WTC11 (cell line): ENCODE measurements around the gene EPN2. TPM values are rescaled to one million over a fixed set of nuclear protein-coding genes. Genes with fewer than 3 reads are reported as not detected.

Source experiments
- ATAC-seq: fragments of 200-7000 bp; cut with Tn5 transposase; 2 replicates; pipeline ENCODE4 v1.10.0; 2021; ENCODE audit warnings: mild to moderate bottlenecking, moderate library complexity
- CTCF ChIA-PET: fragments of 300-600 bp; sonication (Branson Sonifier 250); formaldehyde crosslinking; loops from one replicate; lab custom pipeline; 2021; ENCODE audit warnings: antibody characterized with exemption; lab: Charles Lee
- POLR2A ChIA-PET: fragments of 350-600 bp; sonication (Branson Sonifier 250); formaldehyde crosslinking; loops from one replicate; lab custom pipeline; 2021; ENCODE audit warnings: antibody characterized with exemption; lab: Charles Lee
- DNase-seq: peaks from one replicate; pipeline ENCODE4 v3.0.0; 2021; ENCODE audit warnings: low spot score
- H3K27ac Mint-ChIP-seq: 2 replicates; pipeline ENCODE4 v1.8.0; 2021; ENCODE audit warnings: mixed read lengths
- H3K27me3 Mint-ChIP-seq: 2 replicates; pipeline ENCODE4 v1.8.0; 2021; ENCODE audit warnings: low read depth, mild to moderate bottlenecking, moderate library complexity, mixed read lengths
- H3K36me3 Mint-ChIP-seq: 2 replicates; pipeline ENCODE4 v1.8.0; 2021; ENCODE audit warnings: mixed read lengths
- H3K4me1 Mint-ChIP-seq: 2 replicates; pipeline ENCODE4 v1.8.0; 2022; ENCODE audit warnings: mixed read lengths
- H3K4me3 Mint-ChIP-seq: 2 replicates; pipeline ENCODE4 v1.8.0; 2021; ENCODE audit warnings: mild to moderate bottlenecking, moderate library complexity, mixed read lengths
- H3K9me3 Mint-ChIP-seq: 2 replicates; pipeline ENCODE4 v1.8.0; 2021; ENCODE audit warnings: mixed read lengths
- AFF4 ChIP-seq: sonication (generic); formaldehyde crosslinking; IDR thresholded peaks from 2 replicates; pipeline ENCODE4 v1.8.1; 2023; ENCODE audit warnings: mild to moderate bottlenecking, missing genetic modification reagents, borderline replicate concordance
- CDX4 ChIP-seq: fragments of 250-450 bp; sonication (Bioruptor Pico); IDR thresholded peaks from 2 replicates; pipeline ENCODE4 v1.9.0; 2021; ENCODE audit warnings: moderate library complexity, mild to moderate bottlenecking, inconsistent platforms, borderline replicate concordance
- E2F5 ChIP-seq: sonication (generic); formaldehyde crosslinking; IDR thresholded peaks from 2 replicates; pipeline ENCODE4 v1.8.1; 2022; ENCODE audit warnings: mild to moderate bottlenecking, moderate library complexity, missing genetic modification reagents
- GABPB1 ChIP-seq: sonication (generic); formaldehyde crosslinking; IDR thresholded peaks from 2 replicates; pipeline ENCODE4 v1.8.1; 2023; ENCODE audit warnings: mild to moderate bottlenecking, missing genetic modification reagents
- GRHL2 ChIP-seq: fragments of 250-450 bp; sonication (Bioruptor Pico); IDR thresholded peaks from 2 replicates; pipeline ENCODE4 v1.8.0; 2022; ENCODE audit warnings: mild to moderate bottlenecking, moderate library complexity; ENCODE audit not compliant: insufficient replicate concordance, severe bottlenecking
- HMGA2 ChIP-seq: fragments of 250-450 bp; sonication (Bioruptor Pico); IDR thresholded peaks from 2 replicates; pipeline ENCODE4 v1.4.0; 2021; ENCODE audit warnings: mild to moderate bottlenecking, moderate library complexity
- MXD4 ChIP-seq: fragments of 250-450 bp; sonication (Bioruptor Pico); IDR thresholded peaks from 2 replicates; pipeline ENCODE4 v1.8.0; 2021; ENCODE audit warnings: mild to moderate bottlenecking, moderate library complexity, borderline replicate concordance
- MYBL2 ChIP-seq: sonication (generic); formaldehyde crosslinking; IDR thresholded peaks from 2 replicates; pipeline ENCODE4 v1.8.1; 2023; ENCODE audit warnings: mild to moderate bottlenecking, moderate library complexity, missing genetic modification reagents
- NFE2L1 ChIP-seq: sonication (generic); formaldehyde crosslinking; IDR thresholded peaks from 2 replicates; pipeline ENCODE4 v1.8.1; 2023; ENCODE audit warnings: missing genetic modification reagents
- SP1 ChIP-seq: sonication (generic); formaldehyde crosslinking; conservative IDR thresholded peaks from 2 replicates; pipeline ENCODE4 v1.8.1; 2022; ENCODE audit warnings: missing genetic modification reagents
- TEAD1 ChIP-seq: sonication (generic); formaldehyde crosslinking; IDR thresholded peaks from 2 replicates; pipeline ENCODE4 v1.8.0; 2022; ENCODE audit warnings: mild to moderate bottlenecking, missing genetic modification reagents
- TP53 ChIP-seq: sonication (generic); formaldehyde crosslinking; IDR thresholded peaks from 2 replicates; pipeline ENCODE4 v1.8.1; 2023; ENCODE audit warnings: mild to moderate bottlenecking, missing genetic modification reagents
- ZNF232 ChIP-seq: sonication (generic); formaldehyde crosslinking; IDR thresholded peaks from 2 replicates; pipeline ENCODE4 v1.8.0; 2022; ENCODE audit warnings: mild to moderate bottlenecking, missing genetic modification reagents
- ZNF416 ChIP-seq: fragments of 250-450 bp; sonication (Bioruptor Pico); IDR thresholded peaks from 2 replicates; pipeline ENCODE4 v1.9.0; 2021; ENCODE audit warnings: mild to moderate bottlenecking, inconsistent platforms
- total RNA-seq: library from RNA; stranded (reverse); gene quantifications from 3 replicates; pipeline ENCODE4 v1.2.3, GENCODE V29; 2021
- TF ChIP-seq, protein P1 (sequence below): sonication (generic); formaldehyde crosslinking; IDR thresholded peaks from 2 replicates; pipeline ENCODE4 v1.8.0; 2023; ENCODE audit warnings: missing genetic modification reagents, mild to moderate bottlenecking, borderline replicate concordance
- TF ChIP-seq, protein P2 (sequence below): fragments of 250-450 bp; sonication (Bioruptor Pico); IDR thresholded peaks from 2 replicates; pipeline ENCODE4 v1.9.0; 2021; ENCODE audit warnings: mild to moderate bottlenecking
- TF ChIP-seq, protein P3 (sequence below): fragments of 250-450 bp; sonication (Bioruptor Pico); IDR thresholded peaks from 2 replicates; pipeline ENCODE4 v1.9.0; 2021; ENCODE audit warnings: mild to moderate bottlenecking, borderline replicate concordance

The EPN2 gene
- total RNA-seq, 1 experiment from 2014 or later: 48.8 TPM

GRCh38 chr17:19362277-19363113 is 125.3 kb downstream of the EPN2 start, which contains the start of gene B9D1:
B9D1 (minus strand) TSS chr17:19362723; CDS start chr17:19362569, 154 bp downstream.
- Mint-ChIP-seq H3K4me1 (peaks cover 22% of the 10 kb centered on the region), H3K27ac (peak within 1 kb of the TSS; percentile 73), H3K9me3 (no peaks in the 10 kb centered on the region), H3K36me3 (peaks cover 17% of the 10 kb centered on the region), H3K27me3 (no peaks in the 10 kb centered on the region), H3K4me3 (peak within 1 kb of the TSS; percentile 83)
- ATAC-seq (peak; percentile 82), DNase-seq (peak; percentile 94)
- CTCF ChIA-PET: interaction anchor here (0.6 to 5.4 kb wide), 70 partner anchors 9 to 648 kb away, joined by 3 to 91 read pairs (median 4); partner anchors contain the start of genes ALDH3A2, MAPK7, MFAP4 and RNF112
- POLR2A ChIA-PET: interaction anchor here (0.8 to 1.8 kb wide), 6 partner anchors 15 to 382 kb away, joined by 3 to 14 read pairs (median 3); partner anchors contain the start of genes ALDH3A2 and MAPK7
- TF ChIP-seq GABPB1 (CRISPR knock-in tag): 0 out of 2 replicates have a peak, but pooled peaks have one; percentile 11
- TF ChIP-seq TEAD1 (CRISPR knock-in tag): 0 out of 2 replicates have a peak, but pooled peaks have one; percentile 46
- TF ChIP-seq HMGA2: no peak
- TF ChIP-seq ZNF416: no peak
- TF ChIP-seq, protein P1, sequence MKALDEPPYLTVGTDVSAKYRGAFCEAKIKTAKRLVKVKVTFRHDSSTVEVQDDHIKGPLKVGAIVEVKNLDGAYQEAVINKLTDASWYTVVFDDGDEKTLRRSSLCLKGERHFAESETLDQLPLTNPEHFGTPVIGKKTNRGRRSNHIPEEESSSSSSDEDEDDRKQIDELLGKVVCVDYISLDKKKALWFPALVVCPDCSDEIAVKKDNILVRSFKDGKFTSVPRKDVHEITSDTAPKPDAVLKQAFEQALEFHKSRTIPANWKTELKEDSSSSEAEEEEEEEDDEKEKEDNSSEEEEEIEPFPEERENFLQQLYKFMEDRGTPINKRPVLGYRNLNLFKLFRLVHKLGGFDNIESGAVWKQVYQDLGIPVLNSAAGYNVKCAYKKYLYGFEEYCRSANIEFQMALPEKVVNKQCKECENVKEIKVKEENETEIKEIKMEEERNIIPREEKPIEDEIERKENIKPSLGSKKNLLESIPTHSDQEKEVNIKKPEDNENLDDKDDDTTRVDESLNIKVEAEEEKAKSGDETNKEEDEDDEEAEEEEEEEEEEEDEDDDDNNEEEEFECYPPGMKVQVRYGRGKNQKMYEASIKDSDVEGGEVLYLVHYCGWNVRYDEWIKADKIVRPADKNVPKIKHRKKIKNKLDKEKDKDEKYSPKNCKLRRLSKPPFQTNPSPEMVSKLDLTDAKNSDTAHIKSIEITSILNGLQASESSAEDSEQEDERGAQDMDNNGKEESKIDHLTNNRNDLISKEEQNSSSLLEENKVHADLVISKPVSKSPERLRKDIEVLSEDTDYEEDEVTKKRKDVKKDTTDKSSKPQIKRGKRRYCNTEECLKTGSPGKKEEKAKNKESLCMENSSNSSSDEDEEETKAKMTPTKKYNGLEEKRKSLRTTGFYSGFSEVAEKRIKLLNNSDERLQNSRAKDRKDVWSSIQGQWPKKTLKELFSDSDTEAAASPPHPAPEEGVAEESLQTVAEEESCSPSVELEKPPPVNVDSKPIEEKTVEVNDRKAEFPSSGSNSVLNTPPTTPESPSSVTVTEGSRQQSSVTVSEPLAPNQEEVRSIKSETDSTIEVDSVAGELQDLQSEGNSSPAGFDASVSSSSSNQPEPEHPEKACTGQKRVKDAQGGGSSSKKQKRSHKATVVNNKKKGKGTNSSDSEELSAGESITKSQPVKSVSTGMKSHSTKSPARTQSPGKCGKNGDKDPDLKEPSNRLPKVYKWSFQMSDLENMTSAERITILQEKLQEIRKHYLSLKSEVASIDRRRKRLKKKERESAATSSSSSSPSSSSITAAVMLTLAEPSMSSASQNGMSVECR: peak; percentile 52; the same call in 1 of the 2 replicates
- no peak for TF ChIP-seq E2F5
- no peak for TF ChIP-seq AFF4 (CRISPR knock-in tag)
- no peak for TF ChIP-seq TP53 (CRISPR knock-in tag)
- peak; percentile 81 for TF ChIP-seq SP1
- no peak for TF ChIP-seq CDX4
- TF ChIP-seq, protein P2, sequence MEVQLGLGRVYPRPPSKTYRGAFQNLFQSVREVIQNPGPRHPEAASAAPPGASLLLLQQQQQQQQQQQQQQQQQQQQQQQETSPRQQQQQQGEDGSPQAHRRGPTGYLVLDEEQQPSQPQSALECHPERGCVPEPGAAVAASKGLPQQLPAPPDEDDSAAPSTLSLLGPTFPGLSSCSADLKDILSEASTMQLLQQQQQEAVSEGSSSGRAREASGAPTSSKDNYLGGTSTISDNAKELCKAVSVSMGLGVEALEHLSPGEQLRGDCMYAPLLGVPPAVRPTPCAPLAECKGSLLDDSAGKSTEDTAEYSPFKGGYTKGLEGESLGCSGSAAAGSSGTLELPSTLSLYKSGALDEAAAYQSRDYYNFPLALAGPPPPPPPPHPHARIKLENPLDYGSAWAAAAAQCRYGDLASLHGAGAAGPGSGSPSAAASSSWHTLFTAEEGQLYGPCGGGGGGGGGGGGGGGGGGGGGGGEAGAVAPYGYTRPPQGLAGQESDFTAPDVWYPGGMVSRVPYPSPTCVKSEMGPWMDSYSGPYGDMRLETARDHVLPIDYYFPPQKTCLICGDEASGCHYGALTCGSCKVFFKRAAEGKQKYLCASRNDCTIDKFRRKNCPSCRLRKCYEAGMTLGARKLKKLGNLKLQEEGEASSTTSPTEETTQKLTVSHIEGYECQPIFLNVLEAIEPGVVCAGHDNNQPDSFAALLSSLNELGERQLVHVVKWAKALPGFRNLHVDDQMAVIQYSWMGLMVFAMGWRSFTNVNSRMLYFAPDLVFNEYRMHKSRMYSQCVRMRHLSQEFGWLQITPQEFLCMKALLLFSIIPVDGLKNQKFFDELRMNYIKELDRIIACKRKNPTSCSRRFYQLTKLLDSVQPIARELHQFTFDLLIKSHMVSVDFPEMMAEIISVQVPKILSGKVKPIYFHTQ: no peak
- TF ChIP-seq, protein P3, sequence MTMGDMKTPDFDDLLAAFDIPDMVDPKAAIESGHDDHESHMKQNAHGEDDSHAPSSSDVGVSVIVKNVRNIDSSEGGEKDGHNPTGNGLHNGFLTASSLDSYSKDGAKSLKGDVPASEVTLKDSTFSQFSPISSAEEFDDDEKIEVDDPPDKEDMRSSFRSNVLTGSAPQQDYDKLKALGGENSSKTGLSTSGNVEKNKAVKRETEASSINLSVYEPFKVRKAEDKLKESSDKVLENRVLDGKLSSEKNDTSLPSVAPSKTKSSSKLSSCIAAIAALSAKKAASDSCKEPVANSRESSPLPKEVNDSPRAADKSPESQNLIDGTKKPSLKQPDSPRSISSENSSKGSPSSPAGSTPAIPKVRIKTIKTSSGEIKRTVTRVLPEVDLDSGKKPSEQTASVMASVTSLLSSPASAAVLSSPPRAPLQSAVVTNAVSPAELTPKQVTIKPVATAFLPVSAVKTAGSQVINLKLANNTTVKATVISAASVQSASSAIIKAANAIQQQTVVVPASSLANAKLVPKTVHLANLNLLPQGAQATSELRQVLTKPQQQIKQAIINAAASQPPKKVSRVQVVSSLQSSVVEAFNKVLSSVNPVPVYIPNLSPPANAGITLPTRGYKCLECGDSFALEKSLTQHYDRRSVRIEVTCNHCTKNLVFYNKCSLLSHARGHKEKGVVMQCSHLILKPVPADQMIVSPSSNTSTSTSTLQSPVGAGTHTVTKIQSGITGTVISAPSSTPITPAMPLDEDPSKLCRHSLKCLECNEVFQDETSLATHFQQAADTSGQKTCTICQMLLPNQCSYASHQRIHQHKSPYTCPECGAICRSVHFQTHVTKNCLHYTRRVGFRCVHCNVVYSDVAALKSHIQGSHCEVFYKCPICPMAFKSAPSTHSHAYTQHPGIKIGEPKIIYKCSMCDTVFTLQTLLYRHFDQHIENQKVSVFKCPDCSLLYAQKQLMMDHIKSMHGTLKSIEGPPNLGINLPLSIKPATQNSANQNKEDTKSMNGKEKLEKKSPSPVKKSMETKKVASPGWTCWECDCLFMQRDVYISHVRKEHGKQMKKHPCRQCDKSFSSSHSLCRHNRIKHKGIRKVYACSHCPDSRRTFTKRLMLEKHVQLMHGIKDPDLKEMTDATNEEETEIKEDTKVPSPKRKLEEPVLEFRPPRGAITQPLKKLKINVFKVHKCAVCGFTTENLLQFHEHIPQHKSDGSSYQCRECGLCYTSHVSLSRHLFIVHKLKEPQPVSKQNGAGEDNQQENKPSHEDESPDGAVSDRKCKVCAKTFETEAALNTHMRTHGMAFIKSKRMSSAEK (CRISPR knock-in tag): no peak
- peak; percentile 54; the same call in 1 of the 2 replicates for TF ChIP-seq MYBL2 (CRISPR knock-in tag)
- peak; percentile 52; the same call in 1 of the 2 replicates for TF ChIP-seq ZNF232
- no peak for TF ChIP-seq MXD4 (CRISPR knock-in tag)
- TF ChIP-seq GRHL2 (CRISPR knock-in tag): no peak
- TF ChIP-seq NFE2L1 (CRISPR knock-in tag): 0 out of 2 replicates have a peak, but pooled peaks have one; percentile 32
